Right lobe of liver (tissue), 6 donors: Measurements from ENCODE around the gene SOX15. TPM values are rescaled to one million over a fixed set of nuclear protein-coding genes. Genes with fewer than 3 reads are reported as not detected.

Experiments
- ATAC-seq, 4 donors: fragments of 200-7000 bp; cut with Tn5 transposase; one replicate each; pipeline ENCODE4 v1.9.1; 2020; ENCODE audit warnings: mild to moderate bottlenecking in 4 of 4, moderate library complexity in 4 of 4
- DNase-seq, 3 donors: peaks; one replicate each; pipeline ENCODE4 v3.0.0-alpha.2; 2020
- H3K27ac ChIP-seq, 3 donors: fragments of 200-600 bp; one replicate each; pipeline ENCODE4 v1.8.0; 2022
- H3K27me3 ChIP-seq, 2 donors: fragments of 200-600 bp; one replicate each; pipeline ENCODE4 v1.8.0; 2022
- H3K36me3 ChIP-seq, 4 donors: fragments of 200-600 bp; sonication (generic) in 1 of 4; one replicate each; pipeline versions ENCODE4 v1.5.1 to v1.8.0; 2017 to 2022; ENCODE audit warnings: control low read depth in 1 of 4
- H3K4me1 ChIP-seq, 4 donors: fragments of 200-600 bp; sonication (generic) in 1 of 4; one replicate each; pipeline versions ENCODE4 v1.5.1 to v1.8.0; 2017 to 2022; ENCODE audit warnings: control low read depth in 1 of 4
- H3K4me3 ChIP-seq, 3 donors: fragments of 200-600 bp; one replicate each; pipeline ENCODE4 v1.8.0; 2022
- H3K9me3 ChIP-seq, 4 donors: fragments of 200-600 bp; sonication (generic) in 1 of 4; one replicate each; pipeline versions ENCODE4 v1.5.1 to v1.8.0; 2017 to 2022; ENCODE audit warnings: control low read depth in 1 of 4
- POLR2A ChIP-seq: fragments of 450-650 bp; IDR thresholded peaks from one replicate; pipeline ENCODE4 v1.6.1; 2017; ENCODE audit warnings: antibody characterized with exemption, mild to moderate bottlenecking
- WGBS: methylation state at CpG from one replicate; pipeline ENCODE4 v1.1.6; 2018; ENCODE audit warnings: low coverage, low lambda C conversion rate; ENCODE audit not compliant: insufficient coverage; ENCODE audit errors: missing lambda C conversion rate; 5-methylcytosine and 5-hydroxymethylcytosine counted together
- intact Hi-C, 2 donors: fragments of 100-400 bp; cut with DNase I; formaldehyde crosslinking; loops; one replicate each; pipeline versions ENCODE4 v1.11.2 to v1.14.1; 2022
- total RNA-seq, 6 experiments: library from RNA; depleted of rRNA in 2 of 6; stranded (reverse); fragments of >200 nt in 2 of 6; fragmentation: NEBNext Ultra II Directional in 3 of 6; extraction: Animal tissue kit (Norgen Biotek cat#: 25700) in 3 of 6; gene quantifications; one replicate each; pipeline versions ENCODE4 v1.1.0 to v1.2.4, GENCODE V29; 2016 to 2023
- TF ChIP-seq, protein P1 (sequence below), 4 donors: fragments of 200-600 bp in 3 of 4; fragments of 450-650 bp in 1 of 4; IDR thresholded peaks; one replicate each; pipeline versions ENCODE4 v1.5.1 to v1.8.0; 2016 to 2022; ENCODE audit warnings: antibody characterized with exemption in 4 of 4, mild to moderate bottlenecking in 2 of 4
- donor health status: DM: no; HTN: yes; CAD: no.
- donor health status: DM: no; HTN: no; CAD: no.
- donor health status: DM: no; HTN: no; CAD: no.
- donor health status: DM: no; HTN: yes; CAD: no.
- donor health status: DM: no; HTN: yes; CAD: no.

The SOX15 gene
- total RNA-seq, 6 experiments from 2014 or later: not detected

DNA sequence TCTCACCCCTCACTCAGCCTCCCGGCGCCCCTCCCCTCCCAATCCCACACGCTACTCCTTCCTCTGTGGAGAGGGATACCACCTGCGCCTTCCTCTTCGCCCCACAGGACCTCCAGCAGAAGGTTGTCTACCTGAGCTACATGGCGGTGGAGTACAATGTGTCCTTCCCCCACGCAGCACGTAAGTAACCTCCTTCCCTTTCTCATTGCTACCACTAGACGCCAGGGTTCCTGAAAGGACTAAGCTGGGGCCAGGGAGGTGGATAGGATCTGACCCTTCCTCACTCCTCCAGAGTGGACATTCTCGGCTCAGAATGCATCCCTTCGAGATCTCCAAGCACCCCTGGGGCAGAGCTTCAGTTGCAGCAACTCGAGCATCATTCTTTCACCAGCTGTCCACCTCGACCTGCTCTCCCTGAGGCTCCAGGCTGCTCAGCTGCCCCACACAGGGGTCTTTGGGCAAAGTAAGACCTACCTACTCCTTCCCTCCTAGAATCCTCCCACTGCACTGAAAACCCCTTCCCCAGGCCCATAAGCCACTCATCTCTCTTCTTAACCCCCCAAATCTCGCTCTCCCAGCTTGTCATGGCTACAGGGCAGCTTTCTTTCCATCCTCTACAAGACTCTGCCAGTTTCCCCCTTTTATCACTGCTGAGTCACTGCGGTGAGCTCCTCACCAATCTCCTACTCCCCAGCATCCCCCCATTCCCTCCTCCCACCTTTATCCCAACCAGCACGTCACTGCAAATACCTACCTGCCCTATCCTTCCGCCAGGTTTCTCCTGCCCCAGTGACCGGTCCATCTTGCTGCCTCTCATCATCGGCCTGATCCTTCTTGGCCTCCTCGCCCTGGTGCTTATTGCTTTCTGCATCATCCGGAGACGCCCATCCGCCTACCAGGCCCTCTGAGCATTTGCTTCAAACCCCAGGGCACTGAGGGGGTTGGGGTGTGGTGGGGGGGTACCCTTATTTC is 9.0 kb downstream of the SOX15 start:
- H3K9me3 ChIP-seq: no peaks in the 10 kb centered on the region
- no peak for ATAC-seq
- DNase-seq: peak in 1 of 3 donors; percentile 46
- H3K27ac ChIP-seq: peak overlapping the region; percentile 10 to 94 (median 74)
- intact Hi-C loops: no loop called here
- H3K27me3 ChIP-seq: no peaks in the 10 kb centered on the region
- H3K4me3 ChIP-seq: peak overlapping the region; percentile 19 to 45 (median 37)
- no peak for TF ChIP-seq POLR2A
- TF ChIP-seq, protein P1, sequence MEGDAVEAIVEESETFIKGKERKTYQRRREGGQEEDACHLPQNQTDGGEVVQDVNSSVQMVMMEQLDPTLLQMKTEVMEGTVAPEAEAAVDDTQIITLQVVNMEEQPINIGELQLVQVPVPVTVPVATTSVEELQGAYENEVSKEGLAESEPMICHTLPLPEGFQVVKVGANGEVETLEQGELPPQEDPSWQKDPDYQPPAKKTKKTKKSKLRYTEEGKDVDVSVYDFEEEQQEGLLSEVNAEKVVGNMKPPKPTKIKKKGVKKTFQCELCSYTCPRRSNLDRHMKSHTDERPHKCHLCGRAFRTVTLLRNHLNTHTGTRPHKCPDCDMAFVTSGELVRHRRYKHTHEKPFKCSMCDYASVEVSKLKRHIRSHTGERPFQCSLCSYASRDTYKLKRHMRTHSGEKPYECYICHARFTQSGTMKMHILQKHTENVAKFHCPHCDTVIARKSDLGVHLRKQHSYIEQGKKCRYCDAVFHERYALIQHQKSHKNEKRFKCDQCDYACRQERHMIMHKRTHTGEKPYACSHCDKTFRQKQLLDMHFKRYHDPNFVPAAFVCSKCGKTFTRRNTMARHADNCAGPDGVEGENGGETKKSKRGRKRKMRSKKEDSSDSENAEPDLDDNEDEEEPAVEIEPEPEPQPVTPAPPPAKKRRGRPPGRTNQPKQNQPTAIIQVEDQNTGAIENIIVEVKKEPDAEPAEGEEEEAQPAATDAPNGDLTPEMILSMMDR (IDR thresholded peaks at IDR 0.05): no peak
- H3K36me3 ChIP-seq: peaks cover 13 to 31% (median 25%) of the 10 kb centered on the region in 4 donors
- 73% methylated on average over 15 of the region's 23 CpGs for WGBS
- H3K4me1 ChIP-seq: peaks cover 0 to 54% (median 21%) of the 10 kb centered on the region in 4 donors

DNA sequence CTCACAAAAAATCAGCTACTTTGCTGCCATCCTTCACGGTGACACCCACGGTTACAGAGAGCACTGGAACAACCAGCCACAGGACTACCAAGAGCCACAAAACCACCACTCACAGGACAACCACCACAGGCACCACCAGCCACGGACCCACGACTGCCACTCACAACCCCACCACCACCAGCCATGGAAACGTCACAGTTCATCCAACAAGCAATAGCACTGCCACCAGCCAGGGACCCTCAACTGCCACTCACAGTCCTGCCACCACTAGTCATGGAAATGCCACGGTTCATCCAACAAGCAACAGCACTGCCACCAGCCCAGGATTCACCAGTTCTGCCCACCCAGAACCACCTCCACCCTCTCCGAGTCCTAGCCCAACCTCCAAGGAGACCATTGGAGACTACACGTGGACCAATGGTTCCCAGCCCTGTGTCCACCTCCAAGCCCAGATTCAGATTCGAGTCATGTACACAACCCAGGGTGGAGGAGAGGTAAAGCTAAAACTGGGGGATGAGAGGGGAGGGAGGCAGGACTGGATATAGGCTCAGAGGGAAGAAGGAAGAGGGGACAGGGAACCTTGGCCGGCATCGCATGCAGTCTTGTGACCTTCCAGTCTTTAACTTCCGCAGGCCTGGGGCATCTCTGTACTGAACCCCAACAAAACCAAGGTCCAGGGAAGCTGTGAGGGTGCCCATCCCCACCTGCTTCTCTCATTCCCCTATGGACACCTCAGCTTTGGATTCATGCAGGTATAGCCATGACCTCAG is 9.9 kb downstream of the SOX15 start:
- Histone ChIP-seq H3K4me1 (peaks cover 0 to 61% (median 24%) of the 10 kb centered on the region in 4 donors), H3K27me3 (no peaks in the 10 kb centered on the region), H3K4me3 (peak overlapping the region; percentile 19 to 45 (median 37)), H3K36me3 (peaks cover 21 to 40% (median 33%) of the 10 kb centered on the region in 4 donors), H3K27ac (peak overlapping the region; percentile 72 to 94 (median 74)), H3K9me3 (no peaks in the 10 kb centered on the region)
- 72% methylated on average over 5 of the region's 12 CpGs for WGBS
- TF ChIP-seq POLR2A: no peak
- TF ChIP-seq, protein P1 (IDR thresholded peaks at IDR 0.05): no peak
- ATAC-seq (no peak), DNase-seq (no peak)
- intact Hi-C loops: no loop called here

DNA sequence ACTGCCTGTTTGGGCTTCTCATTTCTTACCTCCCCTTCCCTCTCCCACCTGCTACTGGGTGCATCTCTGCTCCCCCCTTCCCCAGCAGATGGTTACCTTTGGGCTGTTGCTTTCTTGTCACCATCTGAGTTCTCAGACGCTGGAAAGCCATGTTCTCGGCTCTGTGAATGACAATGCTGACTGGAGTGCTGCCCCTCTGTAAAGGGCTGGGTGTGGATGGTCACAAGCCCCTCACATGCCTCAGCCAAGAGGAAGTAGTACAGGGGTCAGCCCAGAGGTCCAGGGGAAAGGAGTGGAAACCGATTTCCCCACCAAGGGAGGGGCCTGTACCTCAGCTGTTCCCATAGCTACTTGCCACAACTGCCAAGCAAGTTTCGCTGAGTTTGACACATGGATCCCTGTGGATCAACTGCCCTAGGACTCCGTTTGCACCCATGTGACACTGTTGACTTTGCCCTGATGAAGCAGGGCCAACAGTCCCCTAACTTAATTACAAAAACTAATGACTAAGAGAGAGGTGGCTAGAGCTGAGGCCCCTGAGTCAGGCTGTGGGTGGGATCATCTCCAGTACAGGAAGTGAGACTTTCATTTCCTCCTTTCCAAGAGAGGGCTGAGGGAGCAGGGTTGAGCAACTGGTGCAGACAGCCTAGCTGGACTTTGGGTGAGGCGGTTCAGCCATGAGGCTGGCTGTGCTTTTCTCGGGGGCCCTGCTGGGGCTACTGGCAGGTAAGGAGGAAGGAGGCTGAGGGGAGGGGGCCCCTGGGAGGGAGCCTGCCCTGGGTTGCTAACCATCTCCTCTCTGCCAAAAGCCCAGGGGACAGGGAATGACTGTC is 10.7 kb downstream of the SOX15 start, which contains the start of gene CD68:
TSS of gene CD68 (plus strand) at position 638 of the 833 bp plus-strand sequence. CDS start at position 678, 40 bp downstream.
- DNase-seq (peak; percentile 77 to 83 (median 78)), ATAC-seq (peak; percentile 51 to 65 (median 60))
- Histone ChIP-seq H3K27me3 (no peaks in the 10 kb centered on the region), H3K4me1 (peaks cover 0 to 62% (median 26%) of the 10 kb centered on the region in 4 donors), H3K36me3 (peaks cover 28 to 48% (median 37%) of the 10 kb centered on the region in 4 donors), H3K27ac (peak within 1 kb of the TSS; percentile 72 to 94 (median 74)), H3K4me3 (peak within 1 kb of the TSS; percentile 19 to 45 (median 37)), H3K9me3 (no peaks in the 10 kb centered on the region)
- intact Hi-C loops: no loop called here
- WGBS: 18% methylated on average over 4 of the region's 7 CpGs
- peak; percentile 83 for TF ChIP-seq POLR2A
- TF ChIP-seq, protein P1 (IDR thresholded peaks at IDR 0.05): no peak
